Spleen (tissue), 7 donors: ENCODE results near the gene IGF1R.

Experiments
- CTCF ChIP-seq, 11 experiments: fragments of 200-600 bp in 7 of 11; fragments of 450-650 bp in 4 of 11; sonication (generic) in 4 of 11; IDR thresholded peaks in 8 of 11; conservative IDR thresholded peaks in 3 of 11; 1 replicate in 7 of 11; 2 replicates in 4 of 11; pipeline versions ENCODE4 v1.4.0 to v1.8.0; 2016 to 2021; ENCODE audit warnings: antibody characterized with exemption in 11 of 11, inconsistent platforms in 4 of 11, mild to moderate bottlenecking in 1 of 11
- POLR2A ChIP-seq, 3 donors: fragments of 450-650 bp; IDR thresholded peaks; one replicate each; pipeline ENCODE4 v1.5.1; 2017; ENCODE audit warnings: antibody characterized with exemption in 3 of 3, mild to moderate bottlenecking in 1 of 3
- POLR2AphosphoS5 ChIP-seq, 3 donors: sonication (generic); formaldehyde crosslinking; IDR thresholded peaks; one replicate each; pipeline ENCODE4 v1.5.1; 2017; ENCODE audit warnings: antibody characterized with exemption in 3 of 3
- donor health status: DM: no; HTN: no; CAD: no; lungs with moderate emphysema.
- donor health status: DM: no; HTN: no; CAD: no.
- donor health status: DM: no; HTN: no; CAD: no.

- TF ChIP-seq CTCF (IDR thresholded peaks at IDR 0.05 in 8 of 11, conservative IDR thresholded peaks at IDR 0.05 in 3 of 11): no peak
- TF ChIP-seq POLR2AphosphoS5 (IDR thresholded peaks at IDR 0.05): no peak
- no peak for TF ChIP-seq POLR2A (IDR thresholded peaks at IDR 0.05)
Measured at GRCh38 chr15:98841419-98841970, 193.2 kb downstream of the IGF1R start.
